Limb (tissue), 2 donors: ENCODE data around the gene FBXO2.

Experiments
- DNase-seq, 2 donors: peaks; one replicate each; pipeline ENCODE4 v3.0.0-alpha.2; 2016; ENCODE audit errors: extremely low spot score in 2 of 2

FBXO2 gene

GRCh38 chr1:11654137-11654938, at the start of gene FBXO2, which contains the start of gene FBXO44:
Gene FBXO2, minus strand, starts transcription at chr1:11654429. Its CDS starts 89 bp downstream, at chr1:11654340.
Gene FBXO44, plus strand, starts transcription at chr1:11654877. Its CDS starts 959 bp downstream, at chr1:11655836.
- DNase-seq: peak in 1 of 2 donors; percentile 81

GRCh38 chr1:11703357-11704193, 49.3 kb upstream of the FBXO2 start:
- DNase-seq: no peak

GRCh38 chr1:11701981-11702803, 48.0 kb upstream of the FBXO2 start:
- no peak for DNase-seq

- peak in 1 of 2 donors; percentile 62 for DNase-seq
These were observed 47.3 kb upstream of the FBXO2 start for GRCh38 chr1:11701551-11701961.

- DNase-seq: peak in 1 of 2 donors; percentile 68
These were observed 46.6 kb upstream of the FBXO2 start for GRCh38 chr1:11700601-11701467.

GRCh38 chr1:11697893-11698210, 43.6 kb upstream of the FBXO2 start:
- DNase-seq: no peak

GRCh38 chr1:11697188-11697892, 43.1 kb upstream of the FBXO2 start:
- no peak for DNase-seq

GRCh38 chr1:11695861-11696260, 41.6 kb upstream of the FBXO2 start:
- DNase-seq: no peak

GRCh38 chr1:11693917-11694316, 39.7 kb upstream of the FBXO2 start:
- no peak for DNase-seq

- DNase-seq: no peak
These were observed 38.9 kb upstream of the FBXO2 start for GRCh38 chr1:11693024-11693590.

GRCh38 chr1:11691928-11692711, 37.9 kb upstream of the FBXO2 start:
- no peak for DNase-seq

- peak in 1 of 2 donors; percentile 81 for DNase-seq
These were observed 37.2 kb upstream of the FBXO2 start, which contains the start of gene DRAXIN for GRCh38 chr1:11691302-11691914. Gene DRAXIN, plus strand, starts transcription at chr1:11691710. Its CDS starts 14,549 bp downstream, at chr1:11706259.

GRCh38 chr1:11690397-11691301, 36.4 kb upstream of the FBXO2 start:
- peak in 1 of 2 donors; percentile 75 for DNase-seq

- DNase-seq: no peak
These were observed 34.3 kb upstream of the FBXO2 start for GRCh38 chr1:11688506-11688905.

- no peak for DNase-seq
These were observed 31.1 kb upstream of the FBXO2 start for GRCh38 chr1:11685210-11685752.

GRCh38 chr1:11684070-11684469, 29.8 kb upstream of the FBXO2 start:
- no peak for DNase-seq

GRCh38 chr1:11682799-11683198, 28.6 kb upstream of the FBXO2 start:
- DNase-seq: no peak
